Measurements from ENCODE around the gene ZNF236. TPM values are rescaled to one million over a fixed set of nuclear protein-coding genes. Genes with fewer than 3 reads are reported as not detected.
A peak's percentile ranks its signal among the peaks of the same experiment; 100 is the strongest.

The ZNF236 gene
- total RNA-seq, 1 donor from 2014 or later, result 27.4 TPM

DNA sequence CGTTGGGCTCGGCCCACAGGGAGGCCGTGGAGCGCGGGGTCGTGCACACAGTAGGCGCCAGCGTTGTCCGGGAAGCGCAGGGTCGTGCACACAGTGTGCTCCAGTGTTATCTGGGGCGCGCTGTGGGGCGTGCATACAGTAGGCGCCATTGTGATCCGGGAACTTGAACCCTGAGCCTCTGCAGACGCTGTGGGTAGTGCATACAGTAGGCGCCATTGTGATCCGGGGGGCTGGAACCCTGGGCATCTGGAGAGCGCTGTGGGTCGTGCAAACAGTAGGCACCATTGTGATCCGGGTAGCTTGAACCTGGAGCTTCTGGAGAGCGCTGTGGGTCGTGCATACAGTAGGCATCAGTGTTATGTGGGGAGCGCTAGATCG is 793 bp downstream of the ZNF236 start:
- ChIA-PET CTCF (no interaction called here), POLR2A (interaction anchor here (0.6 to 1.0 kb wide), 2 partner anchors 12 to 158 kb away, joined by 3 to 4 read pairs; no protein-coding TSS in a partner anchor)
- Mint-ChIP-seq H3K4me3 (peak overlapping the region; percentile 81), H3K36me3 (ENCODE audit: low read depth) (peaks cover 10% of the 10 kb centered on the region), H3K4me1 (peaks cover 64% of the 10 kb centered on the region), H3K27me3 (no peaks in the 10 kb centered on the region), H3K27ac (peak overlapping the region; percentile 83), H3K9me3 (no peaks in the 10 kb centered on the region)
- DNase-seq (no peak), ATAC-seq (ENCODE audit: low read depth) (no peak)
- intact Hi-C loops (cut with micrococcal nuclease), result loop anchor here (2.0 to 5.0 kb wide), 5 partner anchors 139 to 1751 kb away; partner anchors contain the start of gene TSHZ1
- TF ChIP-seq, protein P1, sequence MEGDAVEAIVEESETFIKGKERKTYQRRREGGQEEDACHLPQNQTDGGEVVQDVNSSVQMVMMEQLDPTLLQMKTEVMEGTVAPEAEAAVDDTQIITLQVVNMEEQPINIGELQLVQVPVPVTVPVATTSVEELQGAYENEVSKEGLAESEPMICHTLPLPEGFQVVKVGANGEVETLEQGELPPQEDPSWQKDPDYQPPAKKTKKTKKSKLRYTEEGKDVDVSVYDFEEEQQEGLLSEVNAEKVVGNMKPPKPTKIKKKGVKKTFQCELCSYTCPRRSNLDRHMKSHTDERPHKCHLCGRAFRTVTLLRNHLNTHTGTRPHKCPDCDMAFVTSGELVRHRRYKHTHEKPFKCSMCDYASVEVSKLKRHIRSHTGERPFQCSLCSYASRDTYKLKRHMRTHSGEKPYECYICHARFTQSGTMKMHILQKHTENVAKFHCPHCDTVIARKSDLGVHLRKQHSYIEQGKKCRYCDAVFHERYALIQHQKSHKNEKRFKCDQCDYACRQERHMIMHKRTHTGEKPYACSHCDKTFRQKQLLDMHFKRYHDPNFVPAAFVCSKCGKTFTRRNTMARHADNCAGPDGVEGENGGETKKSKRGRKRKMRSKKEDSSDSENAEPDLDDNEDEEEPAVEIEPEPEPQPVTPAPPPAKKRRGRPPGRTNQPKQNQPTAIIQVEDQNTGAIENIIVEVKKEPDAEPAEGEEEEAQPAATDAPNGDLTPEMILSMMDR (IDR thresholded peaks at IDR 0.05), result no peak

DNA sequence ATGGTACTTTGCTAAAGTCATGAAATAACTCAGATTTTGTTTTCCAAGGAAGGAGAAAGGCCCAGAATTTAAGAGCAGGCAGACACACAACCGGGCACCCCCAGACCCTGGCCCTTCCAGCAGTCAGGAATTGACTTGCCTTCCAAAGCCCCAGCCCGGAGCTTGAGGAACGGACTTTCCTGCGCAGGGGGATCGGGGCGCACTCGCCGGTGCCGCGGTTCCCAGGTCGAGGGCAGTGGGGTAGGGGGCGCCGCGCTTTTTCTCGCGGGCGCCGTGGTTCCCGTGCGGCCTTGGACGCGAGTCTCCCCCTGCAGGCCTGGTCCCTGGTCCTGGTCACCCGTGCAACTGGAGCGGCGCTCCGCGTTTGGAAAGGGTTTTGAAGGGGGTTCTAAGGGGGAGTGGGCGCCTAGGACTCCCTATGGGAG is 1.2 kb downstream of the ZNF236 start:
- CTCF ChIA-PET, result no interaction called here
- Mint-ChIP-seq H3K9me3 (no peaks in the 10 kb centered on the region), H3K4me1 (peaks cover 59% of the 10 kb centered on the region), H3K36me3 (ENCODE audit: low read depth) (peaks cover 6% of the 10 kb centered on the region), H3K4me3 (peak overlapping the region; percentile 81), H3K27ac (peak overlapping the region; percentile 83), H3K27me3 (no peaks in the 10 kb centered on the region)
- ATAC-seq (ENCODE audit: low read depth) (no peak), DNase-seq (peak; percentile 27)
- POLR2A ChIA-PET, result interaction anchor here (0.6 to 1.0 kb wide), 2 partner anchors 12 to 157 kb away, joined by 3 to 4 read pairs; no protein-coding TSS in a partner anchor
- TF ChIP-seq, protein P1 (IDR thresholded peaks at IDR 0.05), result no peak
- intact Hi-C loops (cut with micrococcal nuclease), result loop anchor here (2.0 to 5.0 kb wide), 5 partner anchors 139 to 1751 kb away; partner anchors contain the start of gene TSHZ1

DNA sequence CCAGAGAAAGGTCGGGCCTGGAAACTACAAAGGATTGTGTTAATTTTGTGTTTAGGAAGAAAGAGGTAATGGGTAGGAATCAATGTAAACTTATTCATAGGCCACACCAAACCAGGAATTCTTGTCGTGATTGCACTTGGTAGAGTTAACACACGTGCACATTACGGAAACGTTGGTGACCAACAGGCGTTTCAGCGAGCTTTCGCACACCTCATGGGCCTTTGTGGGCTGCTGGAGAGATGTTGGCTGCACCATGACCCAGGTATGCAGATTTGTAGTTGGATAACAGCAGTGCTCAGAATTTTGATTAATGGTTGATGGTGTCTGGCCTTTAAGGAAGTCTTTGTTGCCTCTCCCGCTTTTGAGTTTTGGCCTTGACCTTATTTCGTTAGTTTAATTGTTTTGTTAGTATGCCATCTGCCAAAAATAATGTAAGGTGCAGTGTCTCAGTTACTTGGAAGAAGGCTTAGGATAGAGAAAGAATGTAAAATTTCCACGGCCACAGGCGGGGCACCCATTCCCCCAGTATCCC is 1.9 kb downstream of the ZNF236 start:
- H3K9me3 Mint-ChIP-seq, result no peaks in the 10 kb centered on the region
- H3K36me3 Mint-ChIP-seq (ENCODE audit: low read depth), result peaks cover 6% of the 10 kb centered on the region
- peaks cover 57% of the 10 kb centered on the region for H3K4me1 Mint-ChIP-seq
- DNase-seq (no peak), ATAC-seq (ENCODE audit: low read depth) (no peak)
- ChIA-PET POLR2A (no interaction called here), CTCF (no interaction called here)
- intact Hi-C loops (cut with micrococcal nuclease), result loop anchor here (5.0 kb wide), 3 partner anchors 138 to 1752 kb away; partner anchors contain the start of gene TSHZ1
- no peaks in the 10 kb centered on the region for H3K27me3 Mint-ChIP-seq
- peak overlapping the region; percentile 81 for H3K4me3 Mint-ChIP-seq
- peak overlapping the region; percentile 25 for H3K27ac Mint-ChIP-seq
- TF ChIP-seq, protein P1 (IDR thresholded peaks at IDR 0.05), result no peak

DNA sequence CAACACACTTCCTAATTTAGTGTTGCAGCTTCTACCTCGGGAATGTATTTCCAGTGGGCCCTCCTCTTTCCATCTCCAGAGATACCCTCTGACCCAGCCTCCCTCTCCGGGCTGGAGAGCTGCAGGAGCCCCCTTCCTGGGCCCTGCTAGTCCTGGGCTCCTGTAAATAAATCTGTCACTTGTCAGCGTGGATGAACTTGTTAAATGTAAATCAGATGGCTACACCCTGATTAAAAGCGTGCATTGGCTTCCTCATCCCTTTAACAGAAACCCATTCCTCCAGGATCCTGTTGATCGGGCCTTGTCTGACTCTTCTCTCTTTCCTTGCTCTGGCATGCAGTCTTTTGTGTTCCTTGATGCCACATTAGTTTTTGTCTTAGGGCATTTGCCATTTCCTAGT is 2.4 kb downstream of the ZNF236 start:
- intact Hi-C loops (cut with micrococcal nuclease), result loop anchor here (5.0 kb wide), 3 partner anchors 138 to 1752 kb away; partner anchors contain the start of gene TSHZ1
- CTCF ChIA-PET, result no interaction called here
- Mint-ChIP-seq H3K9me3 (no peaks in the 10 kb centered on the region), H3K27ac (peak overlapping the region; percentile 25), H3K27me3 (no peaks in the 10 kb centered on the region), H3K4me3 (peak overlapping the region; percentile 37), H3K36me3 (ENCODE audit: low read depth) (peaks cover 6% of the 10 kb centered on the region), H3K4me1 (peaks cover 58% of the 10 kb centered on the region)
- no peak for ATAC-seq (ENCODE audit: low read depth)
- TF ChIP-seq, protein P1 (IDR thresholded peaks at IDR 0.05), result no peak
- DNase-seq, result no peak
- POLR2A ChIA-PET, result no interaction called here

DNA sequence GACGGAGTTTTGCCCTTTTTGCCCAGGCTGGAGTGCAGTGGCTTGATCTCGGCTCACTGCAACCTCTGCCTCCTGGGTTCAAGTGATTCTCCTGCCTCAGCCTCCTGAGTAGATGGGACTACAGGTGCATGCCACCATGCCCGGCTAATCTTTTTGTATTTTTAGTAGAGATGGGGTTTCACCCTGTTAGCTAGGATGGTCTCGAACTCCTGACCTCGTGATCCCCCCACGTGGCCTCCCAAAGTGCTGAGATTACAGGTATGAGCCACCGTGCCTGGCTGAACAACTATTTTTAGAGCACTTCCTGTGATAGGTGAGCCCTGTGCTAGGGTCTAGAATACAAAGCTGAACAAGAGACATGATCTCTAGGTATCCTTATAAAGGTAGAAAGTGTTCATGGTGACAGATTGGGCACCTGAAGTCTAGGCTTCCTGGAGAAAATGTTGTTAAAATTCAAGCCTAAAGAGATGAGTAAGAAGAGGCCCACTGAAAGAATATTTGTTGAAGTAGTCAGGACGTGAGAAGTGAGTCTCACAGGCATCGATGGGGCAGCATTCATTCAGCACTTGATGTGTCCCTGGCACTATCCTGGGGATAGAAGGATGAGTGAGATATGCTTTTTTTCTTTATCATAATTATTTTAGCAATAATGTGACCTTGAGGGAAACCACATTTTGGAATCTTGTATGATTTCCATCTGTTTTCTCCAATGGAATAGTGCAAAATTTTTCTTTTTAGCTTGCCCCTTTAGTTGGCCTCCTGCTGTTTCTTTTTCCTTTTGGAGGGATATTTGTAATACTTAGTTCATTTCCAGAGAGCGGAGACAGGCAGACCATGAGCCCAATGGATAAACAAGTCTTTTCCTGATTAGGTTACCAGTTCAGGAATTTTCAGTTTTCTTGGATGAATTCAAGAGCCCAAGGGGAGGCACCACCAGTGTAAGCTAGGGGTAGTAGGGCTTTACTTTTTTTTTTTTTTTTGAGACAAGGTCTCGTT is 5.1 kb downstream of the ZNF236 start:
- peak overlapping the region; percentile 3 for H3K27ac Mint-ChIP-seq
- H3K27me3 Mint-ChIP-seq, result no peaks in the 10 kb centered on the region
- peaks cover 4% of the 10 kb centered on the region for H3K36me3 Mint-ChIP-seq (ENCODE audit: low read depth)
- TF ChIP-seq, protein P1 (IDR thresholded peaks at IDR 0.05), result no peak
- POLR2A ChIA-PET, result no interaction called here
- peaks cover 45% of the 10 kb centered on the region for H3K4me1 Mint-ChIP-seq
- DNase-seq (no peak), ATAC-seq (ENCODE audit: low read depth) (no peak)
- H3K4me3 Mint-ChIP-seq, result no peak overlapping the region
- CTCF ChIA-PET, result interaction anchor here (0.9 kb wide), 1 partner anchor 24 kb away, joined by 3 read pairs; no protein-coding TSS in a partner anchor
- peaks cover 2% of the 10 kb centered on the region for H3K9me3 Mint-ChIP-seq
- intact Hi-C loops (cut with micrococcal nuclease), result no loop called here

Measured in activated B cell treated with CpG ODN at 0.5 μM for 24 hours (primary cell).